DOHH2 (cell line): ENCODE results near the gene C20orf173.
A peak's percentile ranks its signal among the peaks of the same experiment; 100 is the strongest.

Experiments used
- EZH2phosphoT487 ChIP-seq: fragments of 200-600 bp; sonication (generic); IDR thresholded peaks from 2 replicates; pipeline ENCODE4 v1.6.1; 2017; ENCODE audit warnings: borderline replicate concordance, mild to moderate bottlenecking, antibody characterized with exemption, low read length, moderate library complexity, mixed read lengths
- TF ChIP-seq, protein P1 (sequence below): fragments of 200-600 bp; sonication (generic); IDR thresholded peaks from one replicate; pipeline ENCODE4 v1.5.1; 2014; ENCODE audit warnings: antibody characterized with exemption, mild to moderate bottlenecking, low read depth, low read length; ENCODE audit not compliant: poor library complexity, severe bottlenecking

DNA sequence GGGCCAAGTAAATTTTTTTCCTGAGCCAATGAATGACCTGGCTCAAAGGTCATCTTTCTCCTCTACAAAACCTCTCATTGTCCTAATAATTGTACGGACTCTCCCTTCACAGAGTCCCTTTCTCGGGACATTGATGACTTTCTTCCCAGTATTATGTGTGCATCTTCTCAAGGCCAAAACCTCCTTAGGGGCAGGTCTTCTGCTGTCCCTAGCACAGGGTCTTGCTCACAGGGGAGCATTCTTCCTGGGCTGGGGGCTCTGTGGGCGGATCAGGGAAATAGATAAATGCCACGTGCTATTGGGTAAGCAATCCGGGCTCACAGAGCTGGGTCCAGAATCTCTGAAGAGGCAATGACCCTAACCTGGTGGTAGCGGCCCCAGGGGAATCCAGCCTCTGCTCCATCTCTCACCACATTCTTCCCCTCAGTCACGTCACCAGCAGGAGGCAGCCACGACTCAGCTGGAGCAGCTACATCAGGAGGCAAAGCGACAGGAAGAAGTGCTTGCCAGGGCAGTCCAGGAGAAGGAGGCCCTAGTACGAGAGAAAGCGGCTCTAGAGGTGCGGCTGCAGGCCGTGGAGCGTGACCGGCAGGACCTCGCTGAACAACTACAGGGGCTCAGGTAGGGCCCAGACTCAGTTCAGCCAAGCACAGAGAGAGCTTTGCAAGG, 50.5 kb downstream of the C20orf173 start:
- TF ChIP-seq, protein P1, sequence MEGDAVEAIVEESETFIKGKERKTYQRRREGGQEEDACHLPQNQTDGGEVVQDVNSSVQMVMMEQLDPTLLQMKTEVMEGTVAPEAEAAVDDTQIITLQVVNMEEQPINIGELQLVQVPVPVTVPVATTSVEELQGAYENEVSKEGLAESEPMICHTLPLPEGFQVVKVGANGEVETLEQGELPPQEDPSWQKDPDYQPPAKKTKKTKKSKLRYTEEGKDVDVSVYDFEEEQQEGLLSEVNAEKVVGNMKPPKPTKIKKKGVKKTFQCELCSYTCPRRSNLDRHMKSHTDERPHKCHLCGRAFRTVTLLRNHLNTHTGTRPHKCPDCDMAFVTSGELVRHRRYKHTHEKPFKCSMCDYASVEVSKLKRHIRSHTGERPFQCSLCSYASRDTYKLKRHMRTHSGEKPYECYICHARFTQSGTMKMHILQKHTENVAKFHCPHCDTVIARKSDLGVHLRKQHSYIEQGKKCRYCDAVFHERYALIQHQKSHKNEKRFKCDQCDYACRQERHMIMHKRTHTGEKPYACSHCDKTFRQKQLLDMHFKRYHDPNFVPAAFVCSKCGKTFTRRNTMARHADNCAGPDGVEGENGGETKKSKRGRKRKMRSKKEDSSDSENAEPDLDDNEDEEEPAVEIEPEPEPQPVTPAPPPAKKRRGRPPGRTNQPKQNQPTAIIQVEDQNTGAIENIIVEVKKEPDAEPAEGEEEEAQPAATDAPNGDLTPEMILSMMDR = peak; percentile 58
- TF ChIP-seq EZH2phosphoT487 = no peak
